Measurements from ENCODE around the gene CDH5.
A peak's percentile ranks its signal among the peaks of the same experiment; 100 is the strongest.

CDH5 gene

DNA sequence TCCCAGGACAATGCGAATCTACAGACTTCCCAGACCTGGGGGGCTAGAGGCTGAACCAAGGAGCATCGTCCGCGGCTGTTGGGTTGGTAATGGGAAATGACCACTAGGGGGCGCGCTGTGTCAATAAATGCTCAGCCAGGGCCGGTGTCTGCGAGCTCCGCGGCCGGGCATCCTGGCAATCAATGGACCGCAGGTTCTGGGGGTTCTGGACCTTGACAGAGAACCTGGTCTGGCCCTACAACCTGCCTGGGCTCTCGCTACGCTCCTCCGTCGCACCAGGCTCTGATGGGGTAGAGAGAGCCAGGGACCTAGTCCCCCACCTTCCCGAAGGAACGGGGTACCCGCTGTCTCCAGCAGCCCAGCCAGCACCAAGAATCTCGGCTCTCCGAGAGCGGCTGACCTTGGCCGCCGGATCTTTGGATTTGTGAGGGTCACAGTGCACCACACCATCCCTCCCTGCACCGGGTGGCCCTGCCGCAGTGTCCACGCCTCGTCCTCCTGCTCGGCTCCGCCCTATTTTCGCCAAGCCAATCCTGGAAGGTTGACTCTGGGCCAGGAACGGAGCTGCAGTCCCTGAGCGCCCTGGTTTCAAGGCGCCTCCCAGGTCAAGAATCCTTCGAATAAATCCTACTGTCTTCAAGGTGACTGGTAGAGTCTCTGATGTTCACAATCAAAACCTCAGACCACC lies 40.2 kb downstream of the CDH5 start:
- no peak for DNase-seq (ENCODE audit: extremely low read depth, low read depth)
- TF ChIP-seq, protein P1, sequence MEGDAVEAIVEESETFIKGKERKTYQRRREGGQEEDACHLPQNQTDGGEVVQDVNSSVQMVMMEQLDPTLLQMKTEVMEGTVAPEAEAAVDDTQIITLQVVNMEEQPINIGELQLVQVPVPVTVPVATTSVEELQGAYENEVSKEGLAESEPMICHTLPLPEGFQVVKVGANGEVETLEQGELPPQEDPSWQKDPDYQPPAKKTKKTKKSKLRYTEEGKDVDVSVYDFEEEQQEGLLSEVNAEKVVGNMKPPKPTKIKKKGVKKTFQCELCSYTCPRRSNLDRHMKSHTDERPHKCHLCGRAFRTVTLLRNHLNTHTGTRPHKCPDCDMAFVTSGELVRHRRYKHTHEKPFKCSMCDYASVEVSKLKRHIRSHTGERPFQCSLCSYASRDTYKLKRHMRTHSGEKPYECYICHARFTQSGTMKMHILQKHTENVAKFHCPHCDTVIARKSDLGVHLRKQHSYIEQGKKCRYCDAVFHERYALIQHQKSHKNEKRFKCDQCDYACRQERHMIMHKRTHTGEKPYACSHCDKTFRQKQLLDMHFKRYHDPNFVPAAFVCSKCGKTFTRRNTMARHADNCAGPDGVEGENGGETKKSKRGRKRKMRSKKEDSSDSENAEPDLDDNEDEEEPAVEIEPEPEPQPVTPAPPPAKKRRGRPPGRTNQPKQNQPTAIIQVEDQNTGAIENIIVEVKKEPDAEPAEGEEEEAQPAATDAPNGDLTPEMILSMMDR (IDR thresholded peaks at IDR 0.05; ENCODE audit: low read depth, low read length), result peak; percentile 74

DNA sequence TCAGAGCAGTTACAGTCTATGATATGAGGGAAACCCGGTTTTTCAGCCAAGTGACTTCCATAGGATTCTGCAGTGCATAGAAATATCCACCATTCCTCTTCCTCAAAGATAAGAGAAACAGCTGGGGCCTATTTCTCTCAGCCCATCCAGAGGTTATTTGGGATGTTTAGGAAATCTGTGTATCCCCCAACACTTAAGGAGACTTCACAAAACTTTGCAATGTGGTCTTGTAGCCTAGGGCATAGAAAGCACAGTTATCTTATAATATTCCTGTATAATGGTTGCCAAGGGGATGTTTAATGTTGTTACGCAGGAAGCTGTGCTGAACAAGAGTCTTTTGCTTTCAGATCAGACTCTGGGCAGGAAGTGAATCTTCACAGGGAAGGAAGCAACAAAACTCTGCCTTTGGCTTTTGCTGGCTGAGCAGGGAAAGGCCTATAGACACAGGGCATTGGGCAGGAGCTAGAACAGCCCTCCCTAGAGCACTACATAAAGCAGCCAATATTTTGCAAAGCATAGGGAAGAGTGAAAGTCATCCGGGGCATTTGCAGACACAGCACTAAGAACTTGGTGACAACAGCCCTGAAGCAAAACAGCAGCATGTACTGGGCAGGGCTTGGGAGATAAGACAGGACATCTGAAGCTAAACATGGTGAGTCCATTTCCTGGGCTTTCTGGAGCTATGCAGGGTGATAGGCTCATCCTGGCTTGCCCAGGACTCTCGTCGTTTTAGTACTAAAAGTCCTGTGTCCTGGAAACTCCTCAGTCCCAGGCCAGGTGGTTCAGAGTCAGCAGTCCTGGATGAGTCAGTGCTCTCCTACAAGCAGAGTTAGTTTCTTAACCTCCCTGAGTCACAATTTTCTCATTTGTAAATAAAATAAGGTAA lies 41.9 kb downstream of the CDH5 start:
- DNase-seq (ENCODE audit: extremely low read depth, low read depth), result no peak
- TF ChIP-seq, protein P1 (IDR thresholded peaks at IDR 0.05; ENCODE audit: low read depth, low read length), result no peak

DNA sequence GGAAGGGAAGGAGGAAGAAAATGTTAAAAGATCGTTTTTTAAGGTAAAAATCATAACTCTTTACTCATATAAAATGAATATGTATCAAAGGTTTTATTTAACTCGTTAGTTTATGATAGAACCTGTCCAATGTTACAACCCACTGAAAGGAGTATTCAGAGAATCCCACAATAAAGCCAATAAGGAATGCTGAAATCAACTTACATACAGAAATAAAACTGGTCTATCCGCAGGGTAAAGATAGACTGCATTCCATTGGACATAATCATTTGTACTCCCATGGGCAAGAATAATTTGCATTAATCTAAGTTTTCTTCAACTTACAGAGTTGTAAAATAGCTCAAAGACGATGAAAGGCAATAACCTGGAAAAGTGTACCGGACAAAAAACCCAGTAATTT lies 42.7 kb downstream of the CDH5 start:
- DNase-seq (ENCODE audit: extremely low read depth, low read depth), result no peak
- TF ChIP-seq, protein P1 (IDR thresholded peaks at IDR 0.05; ENCODE audit: low read depth, low read length), result no peak

DNA sequence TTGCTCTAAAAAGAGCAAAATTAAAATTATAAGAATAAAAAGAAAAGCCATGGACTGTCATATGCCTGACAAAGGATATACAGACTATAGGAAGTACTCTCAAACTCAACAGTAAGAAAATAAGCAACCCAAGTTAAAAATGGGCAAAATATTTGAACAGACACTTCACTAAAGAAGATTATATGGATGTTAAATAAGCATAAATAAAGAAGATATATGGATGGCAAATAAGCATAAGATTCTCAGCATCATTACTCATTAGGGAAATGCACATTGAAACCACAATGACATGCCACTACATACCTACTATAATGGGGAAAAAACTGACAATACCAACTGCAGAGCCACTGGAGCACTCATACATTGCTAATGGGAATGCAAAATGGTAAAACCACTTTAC lies 45.7 kb downstream of the CDH5 start:
- DNase-seq (ENCODE audit: extremely low read depth, low read depth), result no peak
- TF ChIP-seq, protein P1 (IDR thresholded peaks at IDR 0.05; ENCODE audit: low read depth, low read length), result no peak

DNA sequence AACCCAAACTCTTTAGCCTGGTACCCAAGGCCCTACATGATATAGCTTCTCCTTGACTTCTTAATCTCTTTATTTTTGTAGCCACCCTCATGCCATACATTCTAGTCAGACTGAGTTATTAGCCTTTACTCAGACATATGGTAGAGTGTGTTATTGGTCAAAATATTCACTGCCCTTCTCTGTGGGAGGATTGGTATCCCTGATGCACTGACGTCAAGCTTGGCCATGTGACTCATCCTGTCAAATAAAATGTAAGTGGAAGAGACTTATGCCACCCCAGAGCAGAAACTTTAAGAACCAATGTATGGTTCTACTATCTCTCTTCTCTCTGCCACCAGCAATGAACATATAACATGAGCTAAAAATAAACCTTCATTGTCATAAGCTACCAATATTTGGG lies 48.4 kb downstream of the CDH5 start:
- no peak for DNase-seq (ENCODE audit: extremely low read depth, low read depth)
- TF ChIP-seq, protein P1 (IDR thresholded peaks at IDR 0.05; ENCODE audit: low read depth, low read length), result no peak

DNA sequence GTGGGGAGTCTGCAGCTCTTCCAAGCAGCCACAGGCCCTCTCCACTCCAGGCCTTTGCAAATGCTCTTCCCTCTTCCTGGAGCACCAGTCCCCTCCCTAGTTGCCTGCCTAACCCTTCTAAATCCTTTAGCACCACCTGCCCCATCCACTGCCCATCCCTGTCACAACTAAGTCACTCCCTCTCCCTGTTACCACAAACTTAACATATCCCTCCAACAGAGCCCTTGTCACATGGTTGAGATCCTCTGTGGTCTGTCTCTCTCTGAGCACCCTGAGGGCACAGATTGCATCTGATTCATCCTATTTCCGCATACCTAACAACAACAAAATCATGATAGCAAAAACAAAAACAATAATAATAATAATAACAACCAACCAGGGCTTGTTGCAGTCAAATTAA lies 49.6 kb downstream of the CDH5 start:
- no peak for DNase-seq (ENCODE audit: extremely low read depth, low read depth)
- TF ChIP-seq, protein P1 (IDR thresholded peaks at IDR 0.05; ENCODE audit: low read depth, low read length), result no peak

Data from AG09319 (cell line).